WTC11 (cell line): ENCODE results near the gene AGAP1. TPM values are rescaled to one million over a fixed set of nuclear protein-coding genes. Genes with fewer than 3 reads are reported as not detected.
A peak's percentile ranks its signal among the peaks of the same experiment; 100 is the strongest.

Experiments used
- ATAC-seq: fragments of 200-7000 bp; cut with Tn5 transposase; 2 replicates; pipeline ENCODE4 v1.10.0; 2021; ENCODE audit warnings: mild to moderate bottlenecking, moderate library complexity
- CTCF ChIA-PET: fragments of 300-600 bp; sonication (Branson Sonifier 250); formaldehyde crosslinking; loops from one replicate; lab custom pipeline; 2021; ENCODE audit warnings: antibody characterized with exemption; lab: Charles Lee
- POLR2A ChIA-PET: fragments of 350-600 bp; sonication (Branson Sonifier 250); formaldehyde crosslinking; loops from one replicate; lab custom pipeline; 2021; ENCODE audit warnings: antibody characterized with exemption; lab: Charles Lee
- DNase-seq: peaks from one replicate; pipeline ENCODE4 v3.0.0; 2021; ENCODE audit warnings: low spot score
- H3K27ac Mint-ChIP-seq: 2 replicates; pipeline ENCODE4 v1.8.0; 2021; ENCODE audit warnings: mixed read lengths
- H3K27me3 Mint-ChIP-seq: 2 replicates; pipeline ENCODE4 v1.8.0; 2021; ENCODE audit warnings: low read depth, mild to moderate bottlenecking, moderate library complexity, mixed read lengths
- H3K36me3 Mint-ChIP-seq: 2 replicates; pipeline ENCODE4 v1.8.0; 2021; ENCODE audit warnings: mixed read lengths
- H3K4me1 Mint-ChIP-seq: 2 replicates; pipeline ENCODE4 v1.8.0; 2022; ENCODE audit warnings: mixed read lengths
- H3K4me3 Mint-ChIP-seq: 2 replicates; pipeline ENCODE4 v1.8.0; 2021; ENCODE audit warnings: mild to moderate bottlenecking, moderate library complexity, mixed read lengths
- H3K9me3 Mint-ChIP-seq: 2 replicates; pipeline ENCODE4 v1.8.0; 2021; ENCODE audit warnings: mixed read lengths
- ATF1 ChIP-seq: sonication (generic); formaldehyde crosslinking; IDR thresholded peaks from 2 replicates; pipeline ENCODE4 v1.8.1; 2023; ENCODE audit warnings: mild to moderate bottlenecking, moderate library complexity, missing genetic modification reagents
- ESRRA ChIP-seq: sonication (generic); formaldehyde crosslinking; IDR thresholded peaks from 2 replicates; pipeline ENCODE4 v1.8.1; 2022; ENCODE audit warnings: mild to moderate bottlenecking, missing genetic modification reagents, borderline replicate concordance
- ETV6 ChIP-seq: sonication (generic); formaldehyde crosslinking; IDR thresholded peaks from 2 replicates; pipeline ENCODE4 v1.8.1; 2022; ENCODE audit warnings: mild to moderate bottlenecking, missing genetic modification reagents
- FOXK1 ChIP-seq: sonication (generic); formaldehyde crosslinking; IDR thresholded peaks from 2 replicates; pipeline ENCODE4 v1.8.0; 2022; ENCODE audit warnings: mild to moderate bottlenecking, moderate library complexity, missing genetic modification reagents
- GABPB1 ChIP-seq: sonication (generic); formaldehyde crosslinking; IDR thresholded peaks from 2 replicates; pipeline ENCODE4 v1.8.1; 2023; ENCODE audit warnings: mild to moderate bottlenecking, missing genetic modification reagents
- KAT7 ChIP-seq: sonication (generic); formaldehyde crosslinking; IDR thresholded peaks from 2 replicates; pipeline ENCODE4 v1.8.1; 2023; ENCODE audit warnings: missing genetic modification reagents, mild to moderate bottlenecking, borderline replicate concordance
- NR1H2 ChIP-seq: sonication (generic); formaldehyde crosslinking; IDR thresholded peaks from 2 replicates; pipeline ENCODE4 v1.9.0; 2021; ENCODE audit warnings: mild to moderate bottlenecking, moderate library complexity, missing genetic modification reagents
- NR2C2 ChIP-seq: sonication (generic); formaldehyde crosslinking; IDR thresholded peaks from 2 replicates; pipeline ENCODE4 v1.8.0; 2022; ENCODE audit warnings: mild to moderate bottlenecking, missing genetic modification reagents
- RELA ChIP-seq: sonication (generic); formaldehyde crosslinking; IDR thresholded peaks from 2 replicates; pipeline ENCODE4 v1.8.1; 2022; ENCODE audit warnings: missing genetic modification reagents, mild to moderate bottlenecking, borderline replicate concordance
- SP1 ChIP-seq: sonication (generic); formaldehyde crosslinking; conservative IDR thresholded peaks from 2 replicates; pipeline ENCODE4 v1.8.1; 2022; ENCODE audit warnings: missing genetic modification reagents
- ZNF263 ChIP-seq: sonication (generic); formaldehyde crosslinking; IDR thresholded peaks from 2 replicates; pipeline ENCODE4 v1.8.1; 2022; ENCODE audit warnings: low read depth, mild to moderate bottlenecking, moderate library complexity, missing genetic modification reagents
- ZNF416 ChIP-seq: fragments of 250-450 bp; sonication (Bioruptor Pico); IDR thresholded peaks from 2 replicates; pipeline ENCODE4 v1.9.0; 2021; ENCODE audit warnings: mild to moderate bottlenecking, inconsistent platforms
- ZNF423 ChIP-seq: fragments of 250-450 bp; sonication (Bioruptor Pico); IDR thresholded peaks from 2 replicates; pipeline ENCODE4 v2.1.2; 2022; ENCODE audit warnings: mild to moderate bottlenecking, moderate library complexity
- total RNA-seq: library from RNA; stranded (reverse); gene quantifications from 3 replicates; pipeline ENCODE4 v1.2.3, GENCODE V29; 2021
- TF ChIP-seq, protein P1 (sequence below): sonication (generic); formaldehyde crosslinking; IDR thresholded peaks from 2 replicates; pipeline ENCODE4 v1.8.0; 2023; ENCODE audit warnings: mild to moderate bottlenecking, missing genetic modification reagents
- TF ChIP-seq, protein P2 (sequence below): sonication (generic); formaldehyde crosslinking; conservative IDR thresholded peaks from 2 replicates; pipeline ENCODE4 v1.8.1; 2022; ENCODE audit warnings: mild to moderate bottlenecking, missing genetic modification reagents
- TF ChIP-seq, protein P3 (sequence below): fragments of 250-450 bp; sonication (Bioruptor Pico); IDR thresholded peaks from 2 replicates; pipeline ENCODE4 v1.9.0; 2021; ENCODE audit warnings: mild to moderate bottlenecking
- TF ChIP-seq, protein P4 (sequence below): sonication (generic); formaldehyde crosslinking; IDR thresholded peaks from 2 replicates; pipeline ENCODE4 v1.8.1; 2022; ENCODE audit warnings: low read depth, mild to moderate bottlenecking, moderate library complexity, missing genetic modification reagents, borderline replicate concordance
- TF ChIP-seq, protein P5 (sequence below): sonication (generic); formaldehyde crosslinking; IDR thresholded peaks from 2 replicates; pipeline ENCODE4 v1.8.0; 2022; ENCODE audit warnings: mild to moderate bottlenecking, missing genetic modification reagents

Gene AGAP1
- total RNA-seq, 1 experiment from 2014 or later = 49.3 TPM

GRCh38 chr2:235725841-235726240 is 232.0 kb downstream of the AGAP1 start:
- POLR2A ChIA-PET = interaction anchor here (1.0 kb wide), 1 partner anchor 10 kb away, joined by 3 read pairs; no protein-coding TSS in a partner anchor
- Mint-ChIP-seq H3K36me3 (peaks cover 12% of the 10 kb centered on the region; the same call in 1 of the 2 replicates), H3K27me3 (no peaks in the 10 kb centered on the region), H3K4me1 (peaks cover 31% of the 10 kb centered on the region), H3K27ac (no peak overlapping the region), H3K4me3 (no peak overlapping the region), H3K9me3 (no peaks in the 10 kb centered on the region)
- TF ChIP-seq ZNF263 (CRISPR knock-in tag) (no peak), FOXK1 (CRISPR knock-in tag) (no peak), NR1H2 (CRISPR knock-in tag) (no peak)
- DNase-seq (no peak), ATAC-seq (no peak)
- CTCF ChIA-PET = interaction anchor here (1.4 to 2.4 kb wide), 2 partner anchors 15 to 21 kb away, joined by 5 to 9 read pairs; no protein-coding TSS in a partner anchor

DNA sequence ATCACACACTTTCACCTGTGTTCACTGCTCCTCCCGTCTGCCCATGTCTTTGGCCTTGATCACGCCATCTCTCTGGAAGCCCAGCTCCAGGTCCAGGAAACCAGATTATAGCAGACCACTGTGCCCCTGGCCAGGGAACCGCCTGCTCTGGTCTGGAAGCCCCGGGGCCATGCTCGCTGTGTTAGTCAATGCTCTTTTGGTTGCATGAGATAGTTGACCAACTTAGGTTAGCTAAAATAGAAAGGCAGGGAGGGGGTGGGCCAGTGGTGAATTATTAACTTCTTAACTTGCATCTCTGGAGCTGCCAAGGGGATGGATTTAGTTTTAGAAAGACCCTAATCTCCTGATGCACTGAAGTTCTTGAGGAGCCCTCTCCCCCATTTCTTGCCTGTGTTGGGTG is 232.7 kb downstream of the AGAP1 start:
- H3K9me3 Mint-ChIP-seq = no peaks in the 10 kb centered on the region
- ATAC-seq = no peak
- CTCF ChIA-PET = interaction anchor here (0.7 to 1.4 kb wide), 3 partner anchors 14 to 56 kb away, joined by 3 to 8 read pairs (median 5); no protein-coding TSS in a partner anchor
- TF ChIP-seq ZNF416 (no peak), ATF1 (CRISPR knock-in tag) (no peak), ETV6 (CRISPR knock-in tag) (no peak), ZNF423 (CRISPR knock-in tag) (no peak), GABPB1 (CRISPR knock-in tag) (no peak), KAT7 (CRISPR knock-in tag) (no peak), RELA (CRISPR knock-in tag) (no peak), SP1 (CRISPR knock-in tag) (no peak), NR2C2 (CRISPR knock-in tag) (no peak), ESRRA (CRISPR knock-in tag) (no peak)
- TF ChIP-seq, protein P1, sequence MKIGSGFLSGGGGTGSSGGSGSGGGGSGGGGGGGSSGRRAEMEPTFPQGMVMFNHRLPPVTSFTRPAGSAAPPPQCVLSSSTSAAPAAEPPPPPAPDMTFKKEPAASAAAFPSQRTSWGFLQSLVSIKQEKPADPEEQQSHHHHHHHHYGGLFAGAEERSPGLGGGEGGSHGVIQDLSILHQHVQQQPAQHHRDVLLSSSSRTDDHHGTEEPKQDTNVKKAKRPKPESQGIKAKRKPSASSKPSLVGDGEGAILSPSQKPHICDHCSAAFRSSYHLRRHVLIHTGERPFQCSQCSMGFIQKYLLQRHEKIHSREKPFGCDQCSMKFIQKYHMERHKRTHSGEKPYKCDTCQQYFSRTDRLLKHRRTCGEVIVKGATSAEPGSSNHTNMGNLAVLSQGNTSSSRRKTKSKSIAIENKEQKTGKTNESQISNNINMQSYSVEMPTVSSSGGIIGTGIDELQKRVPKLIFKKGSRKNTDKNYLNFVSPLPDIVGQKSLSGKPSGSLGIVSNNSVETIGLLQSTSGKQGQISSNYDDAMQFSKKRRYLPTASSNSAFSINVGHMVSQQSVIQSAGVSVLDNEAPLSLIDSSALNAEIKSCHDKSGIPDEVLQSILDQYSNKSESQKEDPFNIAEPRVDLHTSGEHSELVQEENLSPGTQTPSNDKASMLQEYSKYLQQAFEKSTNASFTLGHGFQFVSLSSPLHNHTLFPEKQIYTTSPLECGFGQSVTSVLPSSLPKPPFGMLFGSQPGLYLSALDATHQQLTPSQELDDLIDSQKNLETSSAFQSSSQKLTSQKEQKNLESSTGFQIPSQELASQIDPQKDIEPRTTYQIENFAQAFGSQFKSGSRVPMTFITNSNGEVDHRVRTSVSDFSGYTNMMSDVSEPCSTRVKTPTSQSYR (CRISPR knock-in tag) = no peak
- TF ChIP-seq, protein P2, sequence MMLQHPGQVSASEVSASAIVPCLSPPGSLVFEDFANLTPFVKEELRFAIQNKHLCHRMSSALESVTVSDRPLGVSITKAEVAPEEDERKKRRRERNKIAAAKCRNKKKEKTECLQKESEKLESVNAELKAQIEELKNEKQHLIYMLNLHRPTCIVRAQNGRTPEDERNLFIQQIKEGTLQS = no peak
- TF ChIP-seq, protein P3, sequence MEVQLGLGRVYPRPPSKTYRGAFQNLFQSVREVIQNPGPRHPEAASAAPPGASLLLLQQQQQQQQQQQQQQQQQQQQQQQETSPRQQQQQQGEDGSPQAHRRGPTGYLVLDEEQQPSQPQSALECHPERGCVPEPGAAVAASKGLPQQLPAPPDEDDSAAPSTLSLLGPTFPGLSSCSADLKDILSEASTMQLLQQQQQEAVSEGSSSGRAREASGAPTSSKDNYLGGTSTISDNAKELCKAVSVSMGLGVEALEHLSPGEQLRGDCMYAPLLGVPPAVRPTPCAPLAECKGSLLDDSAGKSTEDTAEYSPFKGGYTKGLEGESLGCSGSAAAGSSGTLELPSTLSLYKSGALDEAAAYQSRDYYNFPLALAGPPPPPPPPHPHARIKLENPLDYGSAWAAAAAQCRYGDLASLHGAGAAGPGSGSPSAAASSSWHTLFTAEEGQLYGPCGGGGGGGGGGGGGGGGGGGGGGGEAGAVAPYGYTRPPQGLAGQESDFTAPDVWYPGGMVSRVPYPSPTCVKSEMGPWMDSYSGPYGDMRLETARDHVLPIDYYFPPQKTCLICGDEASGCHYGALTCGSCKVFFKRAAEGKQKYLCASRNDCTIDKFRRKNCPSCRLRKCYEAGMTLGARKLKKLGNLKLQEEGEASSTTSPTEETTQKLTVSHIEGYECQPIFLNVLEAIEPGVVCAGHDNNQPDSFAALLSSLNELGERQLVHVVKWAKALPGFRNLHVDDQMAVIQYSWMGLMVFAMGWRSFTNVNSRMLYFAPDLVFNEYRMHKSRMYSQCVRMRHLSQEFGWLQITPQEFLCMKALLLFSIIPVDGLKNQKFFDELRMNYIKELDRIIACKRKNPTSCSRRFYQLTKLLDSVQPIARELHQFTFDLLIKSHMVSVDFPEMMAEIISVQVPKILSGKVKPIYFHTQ (CRISPR knock-in tag) = no peak
- TF ChIP-seq, protein P4, sequence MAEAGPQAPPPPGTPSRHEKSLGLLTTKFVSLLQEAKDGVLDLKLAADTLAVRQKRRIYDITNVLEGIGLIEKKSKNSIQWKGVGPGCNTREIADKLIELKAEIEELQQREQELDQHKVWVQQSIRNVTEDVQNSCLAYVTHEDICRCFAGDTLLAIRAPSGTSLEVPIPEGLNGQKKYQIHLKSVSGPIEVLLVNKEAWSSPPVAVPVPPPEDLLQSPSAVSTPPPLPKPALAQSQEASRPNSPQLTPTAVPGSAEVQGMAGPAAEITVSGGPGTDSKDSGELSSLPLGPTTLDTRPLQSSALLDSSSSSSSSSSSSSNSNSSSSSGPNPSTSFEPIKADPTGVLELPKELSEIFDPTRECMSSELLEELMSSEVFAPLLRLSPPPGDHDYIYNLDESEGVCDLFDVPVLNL (CRISPR knock-in tag) = no peak
- TF ChIP-seq, protein P5, sequence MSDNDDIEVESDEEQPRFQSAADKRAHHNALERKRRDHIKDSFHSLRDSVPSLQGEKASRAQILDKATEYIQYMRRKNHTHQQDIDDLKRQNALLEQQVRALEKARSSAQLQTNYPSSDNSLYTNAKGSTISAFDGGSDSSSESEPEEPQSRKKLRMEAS (CRISPR knock-in tag) = no peak
- TF ChIP-seq, all 79 proteins: peak for 0
- no peak for DNase-seq
- POLR2A ChIA-PET = no interaction called here
- H3K36me3 Mint-ChIP-seq = peaks cover 12% of the 10 kb centered on the region; the same call in 1 of the 2 replicates
- H3K27ac Mint-ChIP-seq = peak overlapping the region; percentile 25; the same call in 1 of the 2 replicates
- H3K27me3 Mint-ChIP-seq = no peaks in the 10 kb centered on the region
- peaks cover 32% of the 10 kb centered on the region for H3K4me1 Mint-ChIP-seq
- H3K4me3 Mint-ChIP-seq = no peak overlapping the region
